Left renal pelvis (tissue), 4 donors: ENCODE results near the gene PHLDA2. TPM values are rescaled to one million over a fixed set of nuclear protein-coding genes. Genes with fewer than 3 reads are reported as not detected.

ENCODE experiments used
- DNase-seq, 4 donors: peaks; one replicate each; pipeline ENCODE4 v3.0.0-alpha.2; 2013; ENCODE audit warnings: low read depth in 4 of 4, low spot score in 3 of 4
- polyA plus RNA-seq, 4 donors: library from polyadenylated mRNA; unstranded; fragments of 120-200 nt; gene quantifications; one replicate each; pipeline ENCODE4 v1.2.1, GENCODE V29; 2013; ENCODE audit not compliant: insufficient read length in 4 of 4

The PHLDA2 gene
- polyA plus RNA-seq, 4 donors: 0.34 to 3.9 (median 0.48) TPM

- no peak for DNase-seq
These were observed 27.9 kb downstream of the PHLDA2 start for GRCh38 chr11:2901196-2901796.

- DNase-seq: no peak
These were observed 30.0 kb downstream of the PHLDA2 start for GRCh38 chr11:2899080-2899783.

GRCh38 chr11:2898366-2899079, 30.7 kb downstream of the PHLDA2 start:
- DNase-seq: no peak

- no peak for DNase-seq
These were observed 32.2 kb downstream of the PHLDA2 start for GRCh38 chr11:2897048-2897447.

- DNase-seq: no peak
These were observed 33.2 kb downstream of the PHLDA2 start for GRCh38 chr11:2896047-2896446.

GRCh38 chr11:2893935-2894334, 35.3 kb downstream of the PHLDA2 start:
- no peak for DNase-seq

- DNase-seq: no peak
These were observed 36.2 kb downstream of the PHLDA2 start for GRCh38 chr11:2892967-2893528.

GRCh38 chr11:2892215-2892966, 36.8 kb downstream of the PHLDA2 start:
- no peak for DNase-seq

GRCh38 chr11:2891326-2892214, 37.6 kb downstream of the PHLDA2 start:
- no peak for DNase-seq

GRCh38 chr11:2890466-2891294, 38.5 kb downstream of the PHLDA2 start:
- peak in 1 of 4 donors; percentile 68 for DNase-seq

GRCh38 chr11:2889362-2890273, 39.6 kb downstream of the PHLDA2 start:
- DNase-seq: no peak

GRCh38 chr11:2888266-2888968, 40.8 kb downstream of the PHLDA2 start:
- peak in 1 of 4 donors; percentile 77 for DNase-seq

GRCh38 chr11:2887515-2888195, 41.6 kb downstream of the PHLDA2 start:
- DNase-seq: no peak

GRCh38 chr11:2886936-2887335, 42.3 kb downstream of the PHLDA2 start:
- DNase-seq: no peak

GRCh38 chr11:2886191-2886894, 42.9 kb downstream of the PHLDA2 start:
- DNase-seq: no peak

- DNase-seq: peak in 2 of 4 donors; percentile 74 to 79
These were observed 43.5 kb downstream of the PHLDA2 start, which contains the start of gene CDKN1C for GRCh38 chr11:2885678-2886081. TSS of gene CDKN1C (minus strand) at chr11:2885775. CDS start at chr11:2885456, 319 bp downstream.
